ENCODE measurements around the gene USP2.
"Not testable (repeated sequence)": the region's sequence is repeated elsewhere in the genome, so short reads cannot be mapped to it uniquely, and the experiment has no call there.

Gene USP2

GRCh38 chr11:119410501-119410900 lies 29.0 kb upstream of the USP2 start:
- no peak for DNase-seq

GRCh38 chr11:119409731-119410130 lies 28.2 kb upstream of the USP2 start:
- DNase-seq, result no peak

- no peak for DNase-seq
These were observed 24.5 kb upstream of the USP2 start for GRCh38 chr11:119406005-119406404.

GRCh38 chr11:119405448-119405847 lies 24.0 kb upstream of the USP2 start:
- not testable (repeated sequence) for DNase-seq

GRCh38 chr11:119404872-119405271 lies 23.4 kb upstream of the USP2 start:
- DNase-seq, result no peak

GRCh38 chr11:119403021-119403420 lies 21.5 kb upstream of the USP2 start:
- DNase-seq, result no peak

- no peak for DNase-seq
These were observed 21.0 kb upstream of the USP2 start for GRCh38 chr11:119402470-119402869.

GRCh38 chr11:119400860-119401259 lies 19.4 kb upstream of the USP2 start:
- DNase-seq, result no peak

GRCh38 chr11:119397740-119398139 lies 16.2 kb upstream of the USP2 start:
- no peak for DNase-seq

- no peak for DNase-seq
These were observed 15.3 kb upstream of the USP2 start for GRCh38 chr11:119396835-119397234.

- DNase-seq, result no peak
These were observed 9.8 kb upstream of the USP2 start for GRCh38 chr11:119391275-119391674.

GRCh38 chr11:119389611-119390254 lies 8.2 kb upstream of the USP2 start:
- peak; percentile 48 for DNase-seq

GRCh38 chr11:119388103-119388502 lies 6.6 kb upstream of the USP2 start:
- no peak for DNase-seq

GRCh38 chr11:119384332-119384731 lies 2.8 kb upstream of the USP2 start:
- DNase-seq, result no peak

GRCh38 chr11:119382513-119382912 lies 1.0 kb upstream of the USP2 start:
- not testable (repeated sequence) for DNase-seq

GRCh38 chr11:119382101-119382500 lies 611 bp upstream of the USP2 start:
- DNase-seq, result no peak

- no peak for DNase-seq
These were observed 686 bp downstream of the USP2 start for GRCh38 chr11:119380827-119381180.

GRCh38 chr11:119380160-119380826 lies 1.2 kb downstream of the USP2 start:
- DNase-seq, result no peak

GRCh38 chr11:119378851-119379465 lies 2.5 kb downstream of the USP2 start:
- no peak for DNase-seq

GRCh38 chr11:119377961-119378667 lies 3.4 kb downstream of the USP2 start:
- DNase-seq, result no peak

GRCh38 chr11:119377112-119377901 lies 4.2 kb downstream of the USP2 start:
- DNase-seq, result no peak

GRCh38 chr11:119376197-119376847 lies 5.2 kb downstream of the USP2 start:
- no peak for DNase-seq

All from hematopoietic multipotent progenitor cell treated with erythropoietin and hydrocortisone succinate and interleukin-3 and kit ligand, for 4 days (in vitro differentiated cells).